GM12878 (cell line): ENCODE measurements around the gene CNIH2. TPM values are rescaled to one million over a fixed set of nuclear protein-coding genes. Genes with fewer than 3 reads are reported as not detected.

ENCODE experiments used
- CHD1 ChIP-seq: IDR thresholded peaks from 2 replicates; pipeline ENCODE4 v1.6.1; 2012; ENCODE audit warnings: low read depth, low read length, improper control_type of control experiment
- MEF2A ChIP-seq: IDR thresholded peaks from 2 replicates; pipeline ENCODE4 v1.6.1; 2011; ENCODE audit warnings: low read depth, mild to moderate bottlenecking, low read length, moderate library complexity; ENCODE audit not compliant: insufficient read depth
- MXI1 ChIP-seq: fragments of 150-350 bp; IDR thresholded peaks from 2 replicates; pipeline ENCODE4 v1.6.1; 2011; ENCODE audit warnings: low read depth, mild to moderate bottlenecking, inconsistent platforms, low read length, improper control_type of control experiment
- NFXL1 ChIP-seq: fragments of 450-650 bp; IDR thresholded peaks from 2 replicates; pipeline ENCODE4 v1.6.1; 2017; ENCODE audit warnings: antibody characterized with exemption, mild to moderate bottlenecking, borderline replicate concordance
- RCOR1 ChIP-seq: conservative IDR thresholded peaks from 2 replicates; pipeline ENCODE4 v1.6.1; 2012; ENCODE audit warnings: low read depth, low read length, improper control_type of control experiment
- RUNX3 ChIP-seq: IDR thresholded peaks from 2 replicates; pipeline ENCODE4 v1.6.1; 2012; ENCODE audit warnings: low read length, inconsistent platforms
- TBL1XR1 ChIP-seq: IDR thresholded peaks from 2 replicates; pipeline ENCODE4 v1.6.1; 2012; ENCODE audit warnings: low read depth, low read length, improper control_type of control experiment
- polyA plus RNA-seq, 11 experiments: library from polyadenylated mRNA; depleted of rRNA in 4 of 11; unstranded in 6 of 11; stranded (reverse) in 5 of 11; fragments of >200 nt; fragmentation: Nextera tagmentation in 4 of 11; fragmentation: Illumina TruSeq in 1 of 11; extraction: Ambion mirVana in 4 of 11; extraction: Trizol in 1 of 11; gene quantifications; 1 replicate in 1 of 11; 2 replicates in 10 of 11; pipeline versions ENCODE4 v1.2.1 to v1.2.3, GENCODE V29; 2011 to 2016; ENCODE audit warnings: inconsistent platforms in 2 of 11, missing spikeins in 2 of 11, low read depth in 1 of 11
- total RNA-seq, 4 experiments: library from RNA; depleted of rRNA in 3 of 4; stranded (reverse); fragments of >200 nt in 3 of 4; fragmentation: Illumina TruSeq in 1 of 4; extraction: Trizol in 1 of 4; gene quantifications; 2 replicates each; pipeline versions ENCODE4 v1.2.1 to v1.2.3, GENCODE V29; 2013 to 2021
- TF ChIP-seq, protein P1 (sequence below): fragments of 450-650 bp; IDR thresholded peaks from 2 replicates; pipeline ENCODE4 v1.6.1; 2016; ENCODE audit warnings: mild to moderate bottlenecking
- TF ChIP-seq, protein P2 (sequence below): fragments of 450-650 bp; IDR thresholded peaks from 2 replicates; pipeline ENCODE4 v1.6.1; 2017; ENCODE audit warnings: antibody characterized with exemption, mild to moderate bottlenecking, moderate library complexity

The CNIH2 gene
- total and polyA plus RNA-seq, 10 of the 15 experiments (the other 5 are each of a cell fraction or from before 2014, with no cell fraction given) = 0.07 to 1.3 (median 0.68) TPM; not detected in 2

DNA sequence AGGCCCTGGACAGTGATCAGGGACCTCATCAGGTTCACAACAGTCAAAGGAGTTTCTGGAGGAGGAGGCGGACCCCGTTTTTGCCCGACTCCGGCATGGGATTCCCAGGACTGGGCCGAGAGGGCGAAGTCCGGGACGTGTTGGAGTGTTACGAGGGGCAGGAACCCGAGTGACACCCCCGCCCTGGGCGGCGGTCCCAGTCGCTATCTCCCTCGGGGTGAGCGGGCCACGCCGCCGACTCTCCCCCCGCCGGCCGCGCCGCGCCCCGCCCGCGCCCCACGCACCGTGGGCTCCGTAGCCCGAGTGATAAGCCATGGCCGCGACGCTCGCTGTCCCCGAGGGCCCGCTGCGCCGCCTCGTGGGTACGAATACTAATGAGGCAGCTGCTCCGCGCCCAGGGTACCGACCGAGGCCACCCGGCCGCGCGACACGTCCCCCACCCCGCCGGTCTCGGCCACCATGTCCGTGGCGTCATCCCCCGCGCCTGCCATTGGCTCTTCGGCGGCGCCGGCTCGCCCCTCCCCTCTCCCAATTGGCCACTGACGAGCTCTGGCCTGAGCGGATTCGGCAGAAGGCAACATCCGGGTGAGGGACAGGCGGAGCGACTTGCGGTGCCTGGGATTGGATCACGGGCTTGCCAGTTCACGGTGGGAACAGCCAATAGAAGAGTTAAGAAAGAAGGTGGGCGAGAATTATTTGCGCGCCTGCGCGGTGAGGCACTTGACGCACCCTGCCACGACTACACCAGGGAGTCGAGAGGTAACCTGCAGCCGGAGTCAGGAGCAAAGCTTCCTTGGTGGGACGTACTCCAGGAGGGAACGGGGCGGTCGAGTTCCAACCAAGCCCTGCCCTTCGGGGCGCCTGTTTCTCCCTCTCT lies 10.9 kb downstream of the CNIH2 start, which contains the start of gene YIF1A (continued):
- no peak for TF ChIP-seq MEF2A
- TF ChIP-seq, protein P1, sequence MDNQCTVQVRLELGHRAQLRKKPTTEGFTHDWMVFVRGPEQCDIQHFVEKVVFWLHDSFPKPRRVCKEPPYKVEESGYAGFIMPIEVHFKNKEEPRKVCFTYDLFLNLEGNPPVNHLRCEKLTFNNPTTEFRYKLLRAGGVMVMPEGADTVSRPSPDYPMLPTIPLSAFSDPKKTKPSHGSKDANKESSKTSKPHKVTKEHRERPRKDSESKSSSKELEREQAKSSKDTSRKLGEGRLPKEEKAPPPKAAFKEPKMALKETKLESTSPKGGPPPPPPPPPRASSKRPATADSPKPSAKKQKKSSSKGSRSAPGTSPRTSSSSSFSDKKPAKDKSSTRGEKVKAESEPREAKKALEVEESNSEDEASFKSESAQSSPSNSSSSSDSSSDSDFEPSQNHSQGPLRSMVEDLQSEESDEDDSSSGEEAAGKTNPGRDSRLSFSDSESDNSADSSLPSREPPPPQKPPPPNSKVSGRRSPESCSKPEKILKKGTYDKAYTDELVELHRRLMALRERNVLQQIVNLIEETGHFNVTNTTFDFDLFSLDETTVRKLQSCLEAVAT = 0 out of 2 replicates have a peak, but pooled peaks have one; percentile 64
- TF ChIP-seq RCOR1 = no peak
- TF ChIP-seq, protein P2, sequence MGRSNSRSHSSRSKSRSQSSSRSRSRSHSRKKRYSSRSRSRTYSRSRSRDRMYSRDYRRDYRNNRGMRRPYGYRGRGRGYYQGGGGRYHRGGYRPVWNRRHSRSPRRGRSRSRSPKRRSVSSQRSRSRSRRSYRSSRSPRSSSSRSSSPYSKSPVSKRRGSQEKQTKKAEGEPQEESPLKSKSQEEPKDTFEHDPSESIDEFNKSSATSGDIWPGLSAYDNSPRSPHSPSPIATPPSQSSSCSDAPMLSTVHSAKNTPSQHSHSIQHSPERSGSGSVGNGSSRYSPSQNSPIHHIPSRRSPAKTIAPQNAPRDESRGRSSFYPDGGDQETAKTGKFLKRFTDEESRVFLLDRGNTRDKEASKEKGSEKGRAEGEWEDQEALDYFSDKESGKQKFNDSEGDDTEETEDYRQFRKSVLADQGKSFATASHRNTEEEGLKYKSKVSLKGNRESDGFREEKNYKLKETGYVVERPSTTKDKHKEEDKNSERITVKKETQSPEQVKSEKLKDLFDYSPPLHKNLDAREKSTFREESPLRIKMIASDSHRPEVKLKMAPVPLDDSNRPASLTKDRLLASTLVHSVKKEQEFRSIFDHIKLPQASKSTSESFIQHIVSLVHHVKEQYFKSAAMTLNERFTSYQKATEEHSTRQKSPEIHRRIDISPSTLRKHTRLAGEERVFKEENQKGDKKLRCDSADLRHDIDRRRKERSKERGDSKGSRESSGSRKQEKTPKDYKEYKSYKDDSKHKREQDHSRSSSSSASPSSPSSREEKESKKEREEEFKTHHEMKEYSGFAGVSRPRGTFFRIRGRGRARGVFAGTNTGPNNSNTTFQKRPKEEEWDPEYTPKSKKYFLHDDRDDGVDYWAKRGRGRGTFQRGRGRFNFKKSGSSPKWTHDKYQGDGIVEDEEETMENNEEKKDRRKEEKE = no peak
- no peak for TF ChIP-seq TBL1XR1
- no peak for TF ChIP-seq RUNX3
- no peak for TF ChIP-seq CHD1
- TF ChIP-seq NFXL1 = no peak
- TF ChIP-seq MXI1 = no peak
- TF ChIP-seq, all 136 proteins: peak for 56
